Stimulated activated CD8-positive, alpha-beta memory T cell treated with anti-CD3 and anti-CD28 coated beads, Interleukin-4, amount 100 ng/mL, for 48 hours (primary cell): ENCODE results near the gene KCNH4.
"Not testable (repeated sequence)": the region's sequence is repeated elsewhere in the genome, so short reads cannot be mapped to it uniquely, and the experiment has no call there.

Experiments
- DNase-seq: peaks from one replicate; pipeline ENCODE4 v3.0.0-alpha.2; 2020

KCNH4 gene

DNA sequence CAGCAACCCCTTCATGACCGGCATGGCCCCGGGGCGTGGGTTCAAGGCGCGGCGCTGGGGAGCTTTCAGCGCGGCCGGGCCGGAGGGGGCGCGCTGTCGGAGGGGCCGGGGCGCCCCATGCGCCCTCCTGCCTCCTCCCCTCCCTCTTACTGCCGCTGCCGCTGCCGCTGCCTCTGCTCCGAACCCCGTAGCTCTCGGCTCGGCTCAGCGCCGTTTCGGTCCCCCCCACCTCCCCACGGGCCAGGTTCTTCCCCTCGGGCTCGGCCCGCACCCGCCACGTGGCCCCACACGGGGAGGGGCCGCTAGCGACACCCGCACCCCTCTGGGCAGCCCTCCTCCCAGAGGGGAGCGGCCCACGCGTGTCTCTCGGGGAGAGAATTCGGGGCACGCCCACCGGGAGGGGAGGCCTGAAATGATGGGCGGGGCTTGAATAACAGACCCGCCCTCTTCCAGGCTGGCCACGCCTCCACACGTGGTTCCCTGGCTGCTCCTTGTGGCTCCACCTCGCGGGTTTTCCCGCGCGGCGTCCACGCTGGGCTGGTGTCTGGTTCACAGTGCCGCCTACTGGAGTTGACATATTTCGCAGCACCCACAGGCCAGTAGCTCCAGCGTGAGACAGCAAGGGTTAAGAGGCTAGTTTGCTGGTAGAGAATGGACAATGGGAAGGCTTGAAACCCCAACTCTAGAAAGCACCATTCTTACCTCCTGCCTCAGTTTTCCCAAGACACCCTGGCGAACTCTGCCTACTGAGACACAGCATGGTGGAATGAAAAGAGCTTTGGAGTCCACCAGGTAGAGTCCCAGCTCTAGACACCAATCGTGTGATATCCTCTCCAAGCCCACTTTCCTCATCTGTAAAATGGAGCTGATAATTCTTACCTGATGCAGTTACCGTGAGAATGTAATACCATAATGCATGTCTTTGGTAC lies at the start of gene KCNH4:
TSS of gene KCNH4 (minus strand) at position 221 of the 929 bp plus-strand sequence. CDS start at position 24, 197 bp downstream.
- peak; percentile 95 for DNase-seq

DNA sequence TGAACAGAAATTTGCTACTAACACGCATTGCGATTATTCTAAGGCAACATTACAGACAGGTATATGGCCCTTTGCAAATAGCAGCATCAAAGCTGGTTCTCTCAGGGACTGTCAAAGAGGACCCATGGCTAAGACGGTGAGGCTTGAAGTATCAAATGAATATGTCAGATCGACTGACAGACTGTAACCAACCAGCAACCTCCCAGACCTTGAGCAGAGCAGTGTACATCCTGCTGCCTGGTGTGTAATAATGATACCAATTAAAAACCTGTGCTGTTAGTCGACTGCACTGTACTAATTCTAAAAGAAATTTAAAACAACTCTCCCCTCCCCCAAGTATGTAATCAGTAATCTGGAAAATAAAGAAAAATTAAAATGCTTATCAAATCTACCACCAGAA lies 49.3 kb upstream of the KCNH4 start:
- DNase-seq = no peak

DNA sequence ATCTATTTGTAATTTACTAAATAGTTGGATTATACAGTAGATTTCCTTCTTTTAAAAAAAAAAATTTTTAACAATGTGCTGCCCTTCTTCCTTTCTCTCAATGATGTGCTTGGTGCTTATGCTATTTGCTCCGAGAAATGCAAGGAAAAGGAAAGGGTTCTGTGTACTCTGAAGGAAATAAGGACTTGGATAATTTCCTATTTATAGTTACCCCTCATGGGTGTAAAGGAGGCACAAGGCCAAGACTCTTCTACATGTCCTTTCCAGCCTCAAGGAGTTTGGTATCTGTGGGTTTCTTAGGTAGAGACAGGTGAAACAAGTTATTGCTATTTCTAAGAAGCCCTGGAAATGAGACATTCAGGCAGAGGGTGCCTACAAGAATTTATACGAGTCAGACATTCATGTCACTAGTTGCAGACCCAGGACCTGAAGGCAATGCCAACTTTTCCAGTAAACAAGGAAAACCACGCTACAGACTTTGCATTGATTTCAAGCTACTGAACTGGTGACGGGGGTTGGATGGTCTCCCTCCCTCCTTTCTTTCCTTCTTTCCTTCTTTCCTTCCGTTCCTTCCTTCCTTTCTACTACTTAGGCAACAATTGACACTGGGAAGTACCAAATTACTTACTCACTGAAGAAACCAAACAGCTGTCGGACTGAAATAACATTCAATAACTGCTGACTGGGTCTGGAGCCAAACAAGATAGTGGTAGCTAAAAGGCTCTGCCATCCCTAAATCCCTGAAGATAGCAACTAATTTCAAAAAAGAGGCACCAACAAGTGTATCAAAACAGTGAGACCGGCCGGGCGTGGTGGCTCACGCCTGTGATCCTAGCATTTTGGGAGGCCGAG lies 47.1 kb upstream of the KCNH4 start:
- DNase-seq = no peak

DNA sequence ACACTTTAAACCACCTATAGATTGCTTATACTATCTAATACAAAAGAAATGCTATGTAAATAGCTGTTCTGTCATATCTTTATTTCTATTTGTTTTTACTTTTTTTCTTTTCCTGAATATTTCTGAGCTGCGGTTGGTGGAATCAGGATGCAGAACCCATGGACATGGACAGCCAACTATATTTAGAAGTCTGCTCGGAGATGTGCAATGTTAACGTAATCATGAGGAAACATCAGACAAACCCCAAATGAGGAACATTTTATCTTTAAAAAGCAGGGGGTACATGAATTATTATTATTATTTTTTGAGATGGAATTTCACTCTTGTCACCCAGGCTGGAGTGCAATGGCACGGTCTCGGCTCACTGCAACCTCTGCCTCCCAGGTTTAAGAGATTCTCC lies 44.7 kb upstream of the KCNH4 start:
- no peak for DNase-seq

DNA sequence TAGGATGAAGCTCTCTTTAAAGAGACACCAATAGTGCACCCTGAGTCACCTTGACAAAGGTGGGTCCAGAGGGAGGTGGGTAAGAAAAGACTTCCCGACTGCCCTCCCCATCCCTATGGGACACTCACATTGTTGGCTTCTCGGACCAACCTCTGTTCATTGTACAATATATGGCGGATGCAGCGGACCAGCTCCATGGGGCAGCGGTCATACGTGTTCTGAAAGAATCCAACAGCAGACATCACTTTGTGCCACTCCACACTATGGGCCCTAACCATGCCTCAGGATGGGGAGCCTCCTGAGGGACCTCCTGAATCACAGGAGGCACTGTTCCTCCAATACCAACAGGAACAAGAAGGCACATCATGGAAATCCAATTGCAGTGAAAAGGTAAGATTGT lies 43.7 kb upstream of the KCNH4 start:
- no peak for DNase-seq

DNA sequence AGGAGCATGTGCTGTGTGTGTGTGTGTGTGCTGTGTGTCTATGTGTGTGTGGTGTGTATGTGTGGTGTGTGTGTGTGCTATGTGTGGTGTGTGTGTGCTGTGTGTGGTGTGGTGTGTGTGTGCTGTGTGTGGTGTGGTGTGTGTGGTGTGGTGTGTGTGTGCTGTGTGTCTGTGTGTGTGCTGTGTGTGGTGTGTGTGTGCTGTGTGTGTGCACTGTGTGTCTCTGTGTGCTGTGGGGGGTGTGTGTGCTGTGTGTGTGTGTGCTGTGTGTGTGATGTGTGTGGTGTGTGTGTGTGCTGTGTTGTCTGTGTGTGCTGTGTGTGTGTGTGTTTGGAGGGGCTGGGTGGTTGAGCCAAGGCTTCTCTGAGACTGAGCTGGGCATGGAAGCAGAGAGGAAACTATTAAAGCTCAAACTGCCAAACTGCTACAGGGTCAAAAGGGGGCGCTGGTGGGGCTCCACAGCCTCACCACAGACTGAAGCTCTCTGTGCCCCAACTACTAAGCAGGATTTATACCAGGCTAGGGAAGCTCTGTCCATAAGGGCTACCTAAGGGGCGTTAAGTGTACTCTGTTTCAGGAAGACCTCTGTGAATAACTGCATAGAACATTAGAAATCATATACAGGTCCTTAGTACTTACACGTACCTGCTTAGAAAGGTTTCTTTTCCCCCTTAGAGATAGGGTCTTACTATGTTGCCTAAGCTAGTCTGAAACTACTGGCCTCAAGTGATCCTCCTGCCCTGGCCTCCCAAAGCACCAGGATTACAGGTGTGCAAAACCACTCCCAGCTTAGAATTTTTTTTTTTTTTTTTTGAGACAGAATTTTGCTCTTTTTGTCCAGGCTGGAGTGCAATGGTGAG lies 41.2 kb upstream of the KCNH4 start:
- DNase-seq = peak; percentile 68

DNA sequence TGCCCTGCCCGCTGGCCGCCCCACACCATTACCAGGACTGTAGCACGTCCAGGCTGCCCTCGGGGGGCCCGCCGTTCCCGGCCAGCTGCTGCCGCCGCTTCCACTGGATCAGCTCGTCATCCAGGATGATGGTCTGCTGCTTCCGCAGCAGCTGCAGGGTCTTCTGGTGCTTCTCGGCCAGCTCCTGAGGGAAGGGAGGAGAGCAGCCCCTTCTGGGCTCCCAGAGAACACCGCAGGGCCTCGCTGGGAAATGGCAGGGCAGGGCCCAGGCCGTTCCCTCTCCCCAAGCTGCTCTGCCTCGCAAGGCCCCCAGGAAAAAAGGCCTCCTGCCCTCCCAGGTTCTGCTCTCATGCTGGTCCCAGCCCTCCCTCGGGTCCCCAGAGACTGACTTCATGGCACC lies 38.3 kb upstream of the KCNH4 start:
- DNase-seq = not testable (repeated sequence)

DNA sequence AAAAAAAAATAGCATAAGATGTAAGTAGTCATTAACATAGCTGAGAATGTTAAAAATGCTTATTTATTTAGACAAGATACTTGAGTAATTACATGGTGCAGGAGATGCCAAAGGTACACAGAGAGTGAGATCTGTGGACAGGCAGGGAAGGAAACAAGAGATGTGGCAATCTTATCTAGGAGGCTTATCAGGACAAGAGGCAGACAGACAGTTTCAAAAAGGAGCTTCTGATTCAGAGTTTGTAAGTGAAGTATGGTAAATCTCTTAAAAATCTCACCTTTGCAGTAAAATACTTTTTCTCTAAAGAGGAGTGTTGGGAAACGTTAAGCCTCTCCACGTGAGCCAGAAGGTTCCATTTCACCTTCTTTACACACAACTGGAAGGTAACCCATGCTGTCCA lies 33.2 kb upstream of the KCNH4 start:
- no peak for DNase-seq

DNA sequence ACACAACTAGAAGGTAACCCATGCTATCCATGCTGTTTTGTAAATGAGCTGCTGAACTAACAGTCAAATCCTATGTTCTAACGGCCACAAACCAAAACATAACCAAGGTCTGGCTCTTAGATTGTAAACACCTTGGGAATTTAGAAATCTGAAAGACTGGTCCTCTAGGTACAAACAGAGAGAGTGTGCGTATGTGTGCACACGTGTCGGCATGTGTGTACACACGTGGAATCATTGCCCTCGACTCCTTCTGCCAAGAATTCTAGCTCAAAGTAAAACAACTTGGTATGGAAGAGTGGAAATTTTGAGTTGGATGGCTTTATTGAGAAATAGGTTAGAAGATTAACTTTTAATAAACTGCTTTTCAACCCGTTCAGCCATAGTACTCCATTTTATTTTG lies 31.4 kb upstream of the KCNH4 start:
- DNase-seq = no peak

DNA sequence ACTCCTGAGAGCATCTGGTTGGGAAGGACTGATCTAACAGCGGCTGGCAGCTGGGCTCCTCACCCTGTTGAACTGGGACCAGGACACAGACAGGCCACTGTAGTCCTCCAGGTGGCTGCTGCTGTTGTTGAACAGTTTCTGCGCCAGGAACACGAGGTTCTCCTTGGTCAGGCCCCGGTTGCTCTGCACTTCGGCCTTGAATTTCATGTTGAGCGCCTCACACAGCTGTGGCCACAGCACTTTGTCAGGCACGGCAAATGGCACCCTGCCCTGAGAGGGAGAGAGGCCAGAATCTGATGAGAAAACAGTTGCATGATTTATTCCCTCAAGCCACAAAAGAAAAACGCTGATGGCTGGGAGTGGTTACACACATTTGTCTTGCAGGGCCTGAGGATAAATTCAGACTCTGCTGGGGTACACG lies 31.0 kb upstream of the KCNH4 start:
- not testable (repeated sequence) for DNase-seq

DNA sequence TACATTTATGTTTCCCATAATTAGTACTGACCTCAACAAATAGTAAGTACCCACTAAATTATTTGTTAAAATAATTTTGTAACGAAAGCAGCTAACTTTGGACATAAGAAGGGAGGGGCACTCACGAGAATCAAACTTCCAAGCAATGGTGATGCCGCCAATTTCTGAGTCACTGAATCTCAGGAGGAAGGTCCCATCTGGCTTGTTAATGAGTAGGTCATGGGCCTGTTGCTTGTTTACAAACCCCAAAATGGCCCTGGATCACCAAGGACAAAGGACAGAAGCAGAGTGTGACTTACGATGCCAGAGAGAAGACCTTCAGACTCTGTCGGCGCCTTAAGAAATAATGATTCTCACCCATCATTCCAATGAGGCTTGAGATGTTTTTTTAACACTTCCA lies 29.1 kb upstream of the KCNH4 start:
- DNase-seq = no peak

DNA sequence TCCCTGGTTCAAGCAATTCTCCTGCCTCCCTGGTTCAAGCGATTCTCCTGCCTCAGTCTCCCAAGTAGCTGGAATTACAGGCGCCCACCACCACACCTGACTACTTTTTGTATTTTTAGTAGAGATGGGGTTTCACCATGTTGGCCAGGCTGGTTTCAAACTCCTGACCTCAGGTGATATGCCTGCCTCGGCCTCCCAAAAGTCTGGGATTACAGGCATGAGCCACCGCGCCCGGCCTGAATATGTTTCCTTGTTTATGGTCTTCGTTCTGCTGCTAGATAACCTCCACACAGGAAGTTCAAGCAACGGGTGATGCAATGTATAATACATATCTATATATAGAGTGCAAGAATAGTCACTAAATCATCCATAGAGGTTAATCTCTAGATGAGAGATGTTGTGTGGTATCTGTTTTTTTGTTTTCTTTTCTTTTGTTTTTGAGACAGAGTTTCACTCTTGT lies 25.2 kb upstream of the KCNH4 start:
- DNase-seq = not testable (repeated sequence)

DNA sequence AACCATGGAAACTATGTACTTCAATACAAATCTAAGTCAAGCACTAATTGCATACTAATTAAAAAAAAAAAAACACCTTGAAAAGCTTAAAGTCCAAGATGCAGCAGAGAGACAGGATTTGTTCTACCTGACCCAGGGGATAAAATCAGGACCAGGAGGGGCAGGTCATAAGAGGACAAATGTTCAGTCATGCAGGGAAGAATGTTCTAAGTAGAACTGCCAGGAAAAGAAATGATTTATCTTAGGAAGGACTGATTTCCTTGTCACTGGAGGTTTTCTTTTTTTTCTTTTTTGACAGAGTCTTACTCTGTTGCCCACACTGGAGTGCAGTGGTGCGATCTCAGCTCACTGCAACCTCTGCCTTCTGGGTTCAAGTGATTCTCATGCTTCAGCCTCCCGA lies 22.4 kb upstream of the KCNH4 start:
- DNase-seq = no peak

DNA sequence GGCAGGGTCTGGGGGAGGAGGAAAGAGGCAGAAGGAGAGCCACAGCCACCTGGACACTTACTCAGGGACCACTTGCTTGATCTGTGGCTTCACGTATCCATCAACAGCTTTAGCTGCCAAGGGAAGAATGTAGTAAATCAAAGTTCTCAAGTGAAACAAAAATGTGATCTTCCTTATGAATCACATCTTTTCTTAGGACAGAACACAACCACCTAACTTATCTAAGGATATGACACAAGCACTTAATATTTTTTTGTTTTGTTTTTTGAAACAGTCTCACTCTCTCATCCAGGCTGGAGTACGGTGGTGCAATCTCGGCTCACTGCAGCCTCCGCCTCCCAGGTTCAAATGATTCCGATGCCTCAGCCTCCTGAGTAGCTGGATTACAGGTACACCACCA lies 21.8 kb upstream of the KCNH4 start:
- DNase-seq = no peak

DNA sequence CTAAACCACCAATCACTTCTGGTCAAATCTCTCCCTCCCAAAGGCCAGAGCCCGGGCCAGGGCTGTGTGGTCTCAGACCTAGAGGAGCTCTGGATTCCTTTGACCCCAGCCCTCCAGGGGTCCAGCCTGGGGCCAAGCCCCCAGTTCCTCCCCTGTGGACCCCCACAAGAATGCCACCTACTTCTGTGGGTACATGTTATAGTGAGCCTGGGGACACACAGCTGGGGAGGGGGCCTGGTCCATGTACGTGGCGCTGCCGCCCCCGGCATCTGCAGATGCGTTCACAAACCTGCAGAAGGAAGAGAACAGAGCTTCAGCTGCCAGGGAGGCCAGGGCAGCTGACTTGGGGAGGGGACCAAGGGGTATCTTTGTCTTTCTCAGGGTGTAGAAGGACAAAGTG lies 21.2 kb upstream of the KCNH4 start:
- no peak for DNase-seq

DNA sequence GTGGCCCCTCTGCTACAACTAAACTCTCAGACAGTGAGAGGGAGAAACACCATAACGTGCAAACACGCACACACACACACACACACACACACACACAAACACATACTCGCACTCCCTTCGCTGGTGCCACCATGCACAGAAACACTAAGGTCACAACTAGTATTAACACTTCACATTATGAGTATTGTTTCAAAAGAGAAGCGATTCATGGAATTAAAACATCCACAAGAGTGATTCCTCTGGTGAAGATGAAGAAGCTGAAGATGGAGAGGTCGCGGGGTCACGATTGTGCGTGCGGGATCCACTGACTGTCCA lies 20.5 kb upstream of the KCNH4 start:
- DNase-seq = no peak

DNA sequence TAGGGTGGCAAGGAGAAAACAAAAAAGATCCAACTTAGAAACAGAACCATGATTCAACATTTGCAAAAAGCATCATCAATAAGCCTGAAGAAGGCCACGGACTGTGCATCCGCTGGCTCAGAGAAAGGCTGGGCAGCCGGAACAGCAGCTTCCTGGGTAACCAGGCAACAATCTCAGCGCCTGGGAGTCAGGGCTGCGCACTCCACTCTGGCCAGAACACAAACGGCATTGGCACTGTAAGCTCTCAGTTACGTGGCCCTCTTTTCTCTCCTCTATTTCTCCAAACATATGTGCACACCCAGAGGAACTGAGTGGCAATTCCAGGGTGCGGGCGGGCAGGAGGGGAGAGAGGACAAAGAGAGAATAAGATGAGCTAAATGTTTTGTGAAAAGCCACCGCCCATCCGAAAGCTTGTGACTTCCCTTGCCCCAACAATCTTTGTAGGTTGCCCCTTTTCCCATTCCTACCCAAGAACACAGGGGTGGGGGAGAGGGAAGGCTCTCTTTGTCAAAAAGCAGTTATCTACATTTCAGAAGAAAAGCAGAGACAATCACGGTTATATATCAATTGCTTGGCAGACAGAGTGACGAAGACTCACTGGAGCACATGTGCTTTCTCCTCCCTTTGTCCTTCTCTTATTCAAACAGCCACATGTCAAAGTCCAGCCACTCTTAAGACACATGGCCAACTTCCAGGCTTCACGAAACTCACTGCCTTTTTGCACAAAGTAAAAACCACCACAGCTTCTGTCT lies 19.9 kb upstream of the KCNH4 start:
- no peak for DNase-seq

DNA sequence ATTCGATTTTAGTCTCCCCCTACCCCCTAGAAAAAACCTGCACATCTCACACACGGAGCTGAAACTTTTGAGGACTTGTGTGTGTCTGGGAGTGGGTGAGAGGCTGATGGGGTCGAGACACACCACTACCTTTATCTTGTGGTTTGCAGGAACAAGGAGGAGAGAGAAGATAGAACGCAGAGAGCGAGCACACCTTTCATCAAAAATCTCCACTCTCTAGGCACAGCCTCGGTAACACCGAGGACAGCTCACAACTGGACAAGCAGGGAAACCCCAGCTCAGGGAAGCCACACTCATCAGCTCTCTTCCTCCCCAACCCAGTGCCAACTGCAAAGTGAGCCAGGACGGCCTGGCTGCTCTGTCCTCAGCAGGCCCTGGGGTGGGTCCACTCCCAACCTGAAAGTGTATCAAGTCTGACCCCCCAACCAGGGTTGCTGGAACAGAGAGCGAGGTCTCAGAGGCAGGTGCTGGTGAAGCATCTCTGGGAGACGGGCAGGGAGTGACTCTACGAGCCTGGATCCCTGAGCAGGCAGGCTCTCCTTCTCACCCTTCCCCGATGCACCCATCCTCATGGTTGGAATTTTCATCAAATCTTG lies 18.6 kb upstream of the KCNH4 start:
- DNase-seq = no peak

DNA sequence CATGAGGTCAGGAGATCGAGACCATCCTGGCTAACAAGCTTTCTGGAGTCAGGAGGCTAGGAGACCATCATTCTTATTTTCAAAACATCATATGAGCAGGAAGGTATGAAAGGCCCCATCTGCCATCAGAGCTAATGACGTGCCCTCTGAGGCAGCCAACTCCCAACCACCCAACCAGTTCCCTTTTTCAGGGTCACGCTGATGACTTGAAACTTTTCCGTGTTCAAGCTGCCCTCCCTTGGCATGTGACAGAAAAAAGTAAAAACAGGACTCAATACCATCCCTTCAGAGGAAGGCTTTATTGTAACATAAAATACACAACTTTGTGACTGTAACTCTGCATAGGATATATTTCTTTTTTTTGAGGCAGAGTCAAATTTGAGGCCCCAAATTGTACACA lies 18.0 kb upstream of the KCNH4 start:
- DNase-seq = no peak

DNA sequence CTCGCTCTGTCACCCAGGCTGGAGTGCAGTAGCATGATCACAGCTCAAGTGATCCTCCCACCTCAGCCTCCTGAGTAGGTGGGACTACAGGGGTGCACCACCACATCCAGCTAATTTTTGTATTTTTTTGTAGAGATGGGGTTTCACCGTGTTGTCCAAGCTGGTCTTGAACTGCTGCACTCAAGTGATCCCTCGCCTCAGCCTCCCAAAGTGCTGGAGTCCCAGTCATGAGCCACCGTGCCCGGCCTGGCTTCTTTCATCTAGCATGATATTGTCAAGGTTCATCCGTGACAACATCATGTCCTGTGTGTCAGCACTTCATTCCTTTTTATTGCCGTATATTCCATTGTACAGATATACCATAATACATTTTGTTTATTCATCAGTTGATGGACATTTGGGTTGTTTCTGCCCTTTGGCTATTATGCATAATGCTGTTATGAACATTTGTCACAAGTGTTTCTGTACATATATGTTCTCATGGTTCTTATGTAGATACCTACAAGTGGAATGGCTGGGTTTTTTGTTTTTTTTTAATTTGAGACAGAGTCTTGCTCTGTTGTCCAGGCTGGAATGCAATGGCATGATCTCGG lies 16.7 kb upstream of the KCNH4 start:
- no peak for DNase-seq
